GM08714 (cell line): ENCODE results near the gene AFDN.

ENCODE experiments used
- H3K4me3 ChIP-seq: fragments of 200-500 bp; sonication (Bioruptor generic); 2 replicates; pipeline ENCODE4 v1.5.1; 2014; ENCODE audit warnings: mild to moderate bottlenecking, low read length, inconsistent platforms
- ZNF274 ChIP-seq: IDR thresholded peaks from 2 replicates; pipeline ENCODE4 v1.6.1; 2012; ENCODE audit warnings: mild to moderate bottlenecking, low read depth, low read length

Gene AFDN

GRCh38 chr6:167917551-167918154 is 90.9 kb downstream of the AFDN start:
- TF ChIP-seq ZNF274 = no peak
- no peak overlapping the region for H3K4me3 ChIP-seq

- TF ChIP-seq ZNF274 = no peak
- H3K4me3 ChIP-seq = no peak overlapping the region
Measured at GRCh38 chr6:167918548-167919278, 92.0 kb downstream of the AFDN start.

GRCh38 chr6:167919349-167919748 is 92.6 kb downstream of the AFDN start:
- no peak overlapping the region for H3K4me3 ChIP-seq
- no peak for TF ChIP-seq ZNF274

GRCh38 chr6:167920165-167920564 is 93.5 kb downstream of the AFDN start:
- H3K4me3 ChIP-seq = no peak overlapping the region
- no peak for TF ChIP-seq ZNF274

GRCh38 chr6:167921831-167922230 is 95.1 kb downstream of the AFDN start:
- no peak for TF ChIP-seq ZNF274
- no peak overlapping the region for H3K4me3 ChIP-seq

- H3K4me3 ChIP-seq = no peak overlapping the region
- no peak for TF ChIP-seq ZNF274
Measured at GRCh38 chr6:167925026-167925425, 98.3 kb downstream of the AFDN start.

- TF ChIP-seq ZNF274 = no peak
- no peak overlapping the region for H3K4me3 ChIP-seq
Measured at GRCh38 chr6:167927246-167927645, 100.5 kb downstream of the AFDN start.

GRCh38 chr6:167928111-167928510 is 101.4 kb downstream of the AFDN start:
- H3K4me3 ChIP-seq = no peak overlapping the region
- no peak for TF ChIP-seq ZNF274

- H3K4me3 ChIP-seq = no peak overlapping the region
- TF ChIP-seq ZNF274 = no peak
Measured at GRCh38 chr6:167930295-167930694, 103.6 kb downstream of the AFDN start.

GRCh38 chr6:167932468-167933276 is 106.0 kb downstream of the AFDN start:
- TF ChIP-seq ZNF274 = no peak
- no peak overlapping the region for H3K4me3 ChIP-seq

- no peak for TF ChIP-seq ZNF274
- H3K4me3 ChIP-seq = no peak overlapping the region
Measured at GRCh38 chr6:167933290-167933689, 106.6 kb downstream of the AFDN start.

- no peak for TF ChIP-seq ZNF274
- no peak overlapping the region for H3K4me3 ChIP-seq
Measured at GRCh38 chr6:167933847-167934246, 107.1 kb downstream of the AFDN start.

GRCh38 chr6:167934426-167934864 is 107.7 kb downstream of the AFDN start:
- no peak overlapping the region for H3K4me3 ChIP-seq
- TF ChIP-seq ZNF274 = no peak

GRCh38 chr6:167936051-167936450 is 109.3 kb downstream of the AFDN start:
- no peak overlapping the region for H3K4me3 ChIP-seq
- TF ChIP-seq ZNF274 = no peak

- no peak for TF ChIP-seq ZNF274
- H3K4me3 ChIP-seq = no peak overlapping the region
Measured at GRCh38 chr6:167937301-167937700, 110.6 kb downstream of the AFDN start.
